Body of pancreas (tissue), 4 donors: ENCODE measurements around the gene NPY. TPM values are rescaled to one million over a fixed set of nuclear protein-coding genes. Genes with fewer than 3 reads are reported as not detected.

ENCODE experiments used
- ATAC-seq: fragments of 150-250 bp; one replicate; pipeline ENCODE4 v1.9.1; 2016
- DNase-seq, 4 donors: peaks; one replicate each; pipeline ENCODE4 v3.0.0-alpha.2; 2019
- H3K27ac ChIP-seq, 4 donors: fragments of 200-600 bp; sonication (generic); 1 replicate in 3 of 4; 2 replicates in 1 of 4; pipeline versions ENCODE4 v1.5.1 to v1.6.1; 2016 to 2019; ENCODE audit warnings: mild to moderate bottlenecking in 1 of 4, mixed read lengths in 1 of 4, moderate library complexity in 1 of 4
- H3K27me3 ChIP-seq, 2 donors: fragments of 200-600 bp; sonication (generic); one replicate each; pipeline ENCODE4 v1.6.0; 2016; ENCODE audit warnings: mild to moderate bottlenecking in 1 of 2
- H3K36me3 ChIP-seq, 2 donors: fragments of 200-600 bp; sonication (generic); replicated peaks in 1 of 2; 2 replicates each; pipeline ENCODE4 v1.5.1; 2016; ENCODE audit warnings: low read depth in 2 of 2; ENCODE audit not compliant: insufficient read depth in 1 of 2
- H3K4me1 ChIP-seq: fragments of 200-600 bp; sonication (generic); one replicate; pipeline ENCODE4 v1.6.0; 2016
- H3K4me3 ChIP-seq, 2 donors: fragments of 200-600 bp; sonication (generic); 1 replicate in 1 of 2; 2 replicates in 1 of 2; pipeline ENCODE4 v1.5.1; 2016 to 2019
- H3K9me3 ChIP-seq, 3 donors: fragments of 200-600 bp; sonication (generic); 1 replicate in 2 of 3; 2 replicates in 1 of 3; pipeline ENCODE4 v1.5.1; 2016
- POLR2A ChIP-seq, 3 donors: fragments of 450-650 bp; IDR thresholded peaks; one replicate each; pipeline ENCODE4 v1.6.1; 2016; ENCODE audit warnings: antibody characterized with exemption in 3 of 3, mild to moderate bottlenecking in 2 of 3
- WGBS, 2 donors: methylation state at CpG; one replicate each; pipeline ENCODE4 v1.1.5; 2017; 5-methylcytosine and 5-hydroxymethylcytosine counted together
- intact Hi-C: fragments of 100-400 bp; cut with DNase I; formaldehyde crosslinking; loops from one replicate; pipeline ENCODE4 v1.15.1; 2023
- total RNA-seq, 2 donors: library from RNA; depleted of rRNA; stranded (reverse); fragments of >200 nt; gene quantifications; one replicate each; pipeline ENCODE4 v1.1.0, GENCODE V29; 2016
- TF ChIP-seq, protein P1 (sequence below), 7 experiments: fragments of 450-650 bp in 4 of 7; fragments of 200-600 bp in 3 of 7; sonication (generic) in 3 of 7; IDR thresholded peaks; one replicate each; pipeline ENCODE4 v1.5.1; 2016 to 2019; ENCODE audit warnings: antibody characterized with exemption in 7 of 7

The NPY gene
- total RNA-seq = 1 to 10 TPM; 6.3 to 8.6 TPM

DNA sequence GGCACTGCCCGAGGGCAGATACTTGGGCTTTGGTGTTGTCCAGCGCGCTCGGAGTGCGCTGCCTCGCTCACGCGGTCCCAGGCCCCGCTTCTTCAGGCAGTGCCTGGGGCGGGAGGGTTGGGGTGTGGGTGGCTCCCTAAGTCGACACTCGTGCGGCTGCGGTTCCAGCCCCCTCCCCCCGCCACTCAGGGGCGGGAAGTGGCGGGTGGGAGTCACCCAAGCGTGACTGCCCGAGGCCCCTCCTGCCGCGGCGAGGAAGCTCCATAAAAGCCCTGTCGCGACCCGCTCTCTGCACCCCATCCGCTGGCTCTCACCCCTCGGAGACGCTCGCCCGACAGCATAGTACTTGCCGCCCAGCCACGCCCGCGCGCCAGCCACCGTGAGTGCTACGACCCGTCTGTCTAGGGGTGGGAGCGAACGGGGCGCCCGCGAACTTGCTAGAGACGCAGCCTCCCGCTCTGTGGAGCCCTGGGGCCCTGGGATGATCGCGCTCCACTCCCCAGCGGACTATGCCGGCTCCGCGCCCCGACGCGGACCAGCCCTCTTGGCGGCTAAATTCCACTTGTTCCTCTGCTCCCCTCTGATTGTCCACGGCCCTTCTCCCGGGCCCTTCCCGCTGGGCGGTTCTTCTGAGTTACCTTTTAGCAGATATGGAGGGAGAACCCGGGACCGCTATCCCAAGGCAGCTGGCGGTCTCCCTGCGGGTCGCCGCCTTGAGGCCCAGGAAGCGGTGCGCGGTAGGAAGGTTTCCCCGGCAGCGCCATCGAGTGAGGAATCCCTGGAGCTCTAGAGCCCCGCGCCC lies at the start of gene NPY:
Gene NPY, plus strand, starts transcription at position 294 of the 802 bp plus-strand sequence. CDS start 1,051 bp downstream, outside the sequence.
- Histone ChIP-seq H3K27me3 (peaks cover 0 to 19% of the 10 kb centered on the region in 2 donors), H3K4me3 (no peak within 1 kb of the TSS), H3K27ac (no peak within 1 kb of the TSS), H3K4me1 (peaks cover 14% of the 10 kb centered on the region), H3K9me3 (no peaks in the 10 kb centered on the region), H3K36me3 (no peaks in the 10 kb centered on the region)
- TF ChIP-seq POLR2A (IDR thresholded peaks at IDR 0.05) = no peak
- TF ChIP-seq, protein P1, sequence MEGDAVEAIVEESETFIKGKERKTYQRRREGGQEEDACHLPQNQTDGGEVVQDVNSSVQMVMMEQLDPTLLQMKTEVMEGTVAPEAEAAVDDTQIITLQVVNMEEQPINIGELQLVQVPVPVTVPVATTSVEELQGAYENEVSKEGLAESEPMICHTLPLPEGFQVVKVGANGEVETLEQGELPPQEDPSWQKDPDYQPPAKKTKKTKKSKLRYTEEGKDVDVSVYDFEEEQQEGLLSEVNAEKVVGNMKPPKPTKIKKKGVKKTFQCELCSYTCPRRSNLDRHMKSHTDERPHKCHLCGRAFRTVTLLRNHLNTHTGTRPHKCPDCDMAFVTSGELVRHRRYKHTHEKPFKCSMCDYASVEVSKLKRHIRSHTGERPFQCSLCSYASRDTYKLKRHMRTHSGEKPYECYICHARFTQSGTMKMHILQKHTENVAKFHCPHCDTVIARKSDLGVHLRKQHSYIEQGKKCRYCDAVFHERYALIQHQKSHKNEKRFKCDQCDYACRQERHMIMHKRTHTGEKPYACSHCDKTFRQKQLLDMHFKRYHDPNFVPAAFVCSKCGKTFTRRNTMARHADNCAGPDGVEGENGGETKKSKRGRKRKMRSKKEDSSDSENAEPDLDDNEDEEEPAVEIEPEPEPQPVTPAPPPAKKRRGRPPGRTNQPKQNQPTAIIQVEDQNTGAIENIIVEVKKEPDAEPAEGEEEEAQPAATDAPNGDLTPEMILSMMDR (IDR thresholded peaks at IDR 0.05) = no peak
- ATAC-seq = no peak
- WGBS, 2 donors = 0 to 2% methylated on average over 5 to 61 of the region's 73 CpGs
- no peak for DNase-seq
- intact Hi-C loops = no loop called here

DNA sequence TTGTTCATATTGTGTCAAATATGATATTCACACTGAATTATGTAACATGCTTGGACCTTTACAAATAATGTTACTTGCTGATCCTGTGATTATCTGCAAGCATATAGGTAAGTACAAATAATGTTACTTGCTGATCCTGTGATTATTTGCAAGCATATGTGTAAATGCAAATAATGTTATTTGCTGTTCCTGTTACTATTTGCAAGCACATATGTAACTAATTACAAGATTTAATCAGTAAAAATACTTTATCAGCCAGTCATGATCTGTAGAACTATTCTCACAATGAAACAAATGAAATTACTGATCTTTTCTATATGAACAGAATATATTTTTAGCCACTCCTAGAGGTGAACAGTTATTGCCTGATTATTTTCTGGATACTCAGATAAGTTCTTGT lies 44.7 kb upstream of the NPY start:
- H3K36me3 ChIP-seq = no peaks in the 10 kb centered on the region
- no peaks in the 10 kb centered on the region for H3K9me3 ChIP-seq
- ATAC-seq (no peak), DNase-seq (no peak)
- intact Hi-C loops = no loop called here
- no peaks in the 10 kb centered on the region for H3K4me1 ChIP-seq
- H3K27ac ChIP-seq = no peak overlapping the region
- TF ChIP-seq POLR2A (IDR thresholded peaks at IDR 0.05) = no peak
- no peak overlapping the region for H3K4me3 ChIP-seq
- no peaks in the 10 kb centered on the region for H3K27me3 ChIP-seq

DNA sequence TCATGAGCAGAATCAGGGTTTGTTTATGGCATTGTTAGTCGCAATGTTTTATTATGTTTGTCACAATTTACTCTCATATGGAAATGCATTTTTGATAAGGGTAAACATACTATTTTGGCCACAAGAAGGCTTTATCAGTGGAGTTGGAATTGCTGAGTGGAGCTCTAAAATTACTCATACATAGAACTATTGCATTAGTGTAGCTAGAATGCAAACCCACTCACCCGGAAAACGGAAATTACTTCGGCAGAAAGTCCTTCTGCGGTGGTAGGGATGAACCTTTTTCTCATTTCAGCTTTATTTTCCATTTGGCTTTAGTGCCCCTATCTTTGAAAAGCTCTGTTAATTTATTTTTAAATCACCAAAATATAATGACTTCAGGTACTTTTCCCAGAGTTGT lies 42.8 kb upstream of the NPY start:
- DNase-seq = no peak
- Histone ChIP-seq H3K4me1 (no peaks in the 10 kb centered on the region), H3K9me3 (no peaks in the 10 kb centered on the region), H3K27ac (no peak overlapping the region), H3K4me3 (no peak overlapping the region), H3K36me3 (no peaks in the 10 kb centered on the region), H3K27me3 (no peaks in the 10 kb centered on the region)
- no peak for ATAC-seq
- TF ChIP-seq, protein P1 (IDR thresholded peaks at IDR 0.05) = no peak
- TF ChIP-seq POLR2A (IDR thresholded peaks at IDR 0.05) = no peak
- intact Hi-C loops = no loop called here
- WGBS, 2 donors = 81 to 88% methylated on average over 5 of the region's 5 CpGs

DNA sequence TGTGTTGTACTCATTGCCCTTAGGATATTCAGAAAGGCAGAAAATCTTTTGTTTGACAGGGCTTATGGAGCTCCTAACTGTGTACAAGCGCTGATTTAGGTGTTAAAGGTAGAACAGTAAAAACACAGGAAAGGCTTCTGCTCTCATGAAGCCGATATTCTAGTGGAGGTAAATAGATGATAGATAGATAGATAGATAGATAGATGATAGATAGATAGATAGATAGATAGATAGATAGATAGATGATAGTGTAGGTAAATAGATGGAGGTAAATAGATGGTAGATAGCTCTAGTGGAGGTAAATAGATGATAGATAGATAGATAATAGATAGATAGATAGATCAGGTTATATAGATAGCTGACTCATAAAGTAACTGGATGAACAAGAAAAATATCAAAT lies 39.4 kb upstream of the NPY start:
- 58 to 64% methylated on average over 2 of the region's 2 CpGs for WGBS, 2 donors
- TF ChIP-seq, protein P1 (IDR thresholded peaks at IDR 0.05) = no peak
- no peak for TF ChIP-seq POLR2A (IDR thresholded peaks at IDR 0.05)
- no peaks in the 10 kb centered on the region for H3K27me3 ChIP-seq
- no peaks in the 10 kb centered on the region for H3K36me3 ChIP-seq
- intact Hi-C loops = no loop called here
- ATAC-seq (no peak), DNase-seq (no peak)
- H3K27ac ChIP-seq = no peak overlapping the region
- H3K4me1 ChIP-seq = no peaks in the 10 kb centered on the region
- H3K4me3 ChIP-seq = no peak overlapping the region
- H3K9me3 ChIP-seq = no peaks in the 10 kb centered on the region

DNA sequence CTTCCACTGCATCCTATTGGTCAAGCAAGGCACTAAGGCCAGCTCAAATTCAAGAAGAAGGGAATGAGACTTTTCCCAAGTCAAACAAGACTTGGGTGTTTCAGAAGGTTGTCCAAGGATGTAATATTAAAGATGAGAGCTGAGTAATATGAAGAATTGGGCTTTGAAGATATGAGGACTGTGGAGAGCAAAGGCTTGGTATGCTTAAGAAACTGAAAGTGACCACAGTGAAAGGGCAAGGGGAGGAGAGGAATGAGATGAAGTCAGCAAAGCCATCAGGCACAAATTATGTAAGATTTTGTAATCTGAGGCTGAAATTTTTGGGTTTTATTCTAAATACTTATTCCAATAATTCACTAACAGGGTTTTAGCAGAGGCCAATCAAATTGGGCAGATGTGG lies 38.6 kb upstream of the NPY start:
- Histone ChIP-seq H3K36me3 (no peaks in the 10 kb centered on the region), H3K4me1 (no peaks in the 10 kb centered on the region), H3K9me3 (no peaks in the 10 kb centered on the region), H3K27me3 (no peaks in the 10 kb centered on the region), H3K27ac (no peak overlapping the region), H3K4me3 (no peak overlapping the region)
- DNase-seq = no peak
- TF ChIP-seq, protein P1 (IDR thresholded peaks at IDR 0.05) = no peak
- no peak for TF ChIP-seq POLR2A (IDR thresholded peaks at IDR 0.05)
- intact Hi-C loops = no loop called here
- no peak for ATAC-seq
